ENCODE measurements around the gene SAT2.

GRCh38 chr17:7611635-7612293, 15.9 kb downstream of the SAT2 start:
- TF ChIP-seq CTCF (conservative IDR thresholded peaks at IDR 0.05) (no peak), ZFX (IDR thresholded peaks at IDR 0.05) (no peak)
